Breast epithelium (tissue), 4 donors: Measurements from ENCODE around the gene UBAP1. TPM values are rescaled to one million over a fixed set of nuclear protein-coding genes. Genes with fewer than 3 reads are reported as not detected.
A peak's percentile ranks its signal among the peaks of the same experiment; 100 is the strongest.

Source experiments
- DNase-seq, 2 donors: peaks; one replicate each; pipeline ENCODE4 v3.0.0-alpha.2; 2019; ENCODE audit warnings: low spot score in 2 of 2
- H3K27ac ChIP-seq, 2 donors: fragments of 200-600 bp; sonication (generic) in 1 of 2; one replicate each; pipeline ENCODE4 v1.5.1; 2016 to 2019; ENCODE audit warnings: mild to moderate bottlenecking in 1 of 2
- H3K27me3 ChIP-seq, 2 donors: fragments of 200-600 bp; sonication (generic) in 1 of 2; one replicate each; pipeline versions ENCODE4 v1.5.1 to v1.6.0; 2017 to 2019; ENCODE audit warnings: control low read depth in 1 of 2, mild to moderate bottlenecking in 1 of 2
- H3K36me3 ChIP-seq: fragments of 200-600 bp; one replicate; pipeline ENCODE4 v1.5.1; 2019
- H3K4me1 ChIP-seq, 2 donors: fragments of 200-600 bp; sonication (generic); one replicate each; pipeline ENCODE4 v1.5.1; 2016 to 2019; ENCODE audit warnings: control low read depth in 1 of 2
- H3K4me3 ChIP-seq, 3 donors: fragments of 200-600 bp; sonication (generic); 1 replicate in 2 of 3; 2 replicates in 1 of 3; pipeline ENCODE4 v1.5.1; 2016 to 2019; ENCODE audit warnings: mild to moderate bottlenecking in 3 of 3, moderate library complexity in 2 of 3
- H3K9me3 ChIP-seq, 2 donors: fragments of 200-600 bp; sonication (generic) in 1 of 2; one replicate each; pipeline ENCODE4 v1.5.1; 2016 to 2019; ENCODE audit warnings: control low read depth in 1 of 2
- CTCF ChIP-seq, 3 donors: fragments of 450-650 bp; IDR thresholded peaks; one replicate each; pipeline ENCODE4 v1.5.1; 2016 to 2017; ENCODE audit warnings: antibody characterized with exemption in 3 of 3, mild to moderate bottlenecking in 3 of 3, moderate library complexity in 3 of 3
- POLR2A ChIP-seq: fragments of 450-650 bp; IDR thresholded peaks from one replicate; pipeline ENCODE4 v1.6.1; 2016; ENCODE audit warnings: antibody characterized with exemption, mild to moderate bottlenecking, moderate library complexity
- POLR2AphosphoS5 ChIP-seq, 3 donors: sonication (generic); formaldehyde crosslinking; IDR thresholded peaks; one replicate each; pipeline ENCODE4 v1.6.1; 2017; ENCODE audit warnings: antibody characterized with exemption in 3 of 3
- intact Hi-C: fragments of 100-400 bp; cut with DNase I; formaldehyde crosslinking; loops from one replicate; pipeline ENCODE4 v1.15.1; 2023; ENCODE audit warnings: low total_unique reads
- total RNA-seq, 3 donors: library from RNA; depleted of rRNA; stranded (reverse); fragments of >200 nt; gene quantifications; one replicate each; pipeline ENCODE4 v1.1.0, GENCODE V29; 2016

Gene UBAP1
- total RNA-seq, 3 donors from 2014 or later: 49.5 to 56.5 (median 51.4) TPM

- no peak for DNase-seq
- no peak for TF ChIP-seq POLR2AphosphoS5 (IDR thresholded peaks at IDR 0.05)
- TF ChIP-seq POLR2A: no peak
- TF ChIP-seq CTCF (IDR thresholded peaks at IDR 0.05): no peak
- H3K9me3 ChIP-seq: no peaks in the 10 kb centered on the region
- intact Hi-C loops: loop anchor here (10.0 kb wide), 1 partner anchor 55 kb away; the partner anchor contains the start of gene DCAF12
- no peaks in the 10 kb centered on the region for H3K36me3 ChIP-seq
- H3K27me3 ChIP-seq: no peaks in the 10 kb centered on the region
- peak overlapping the region; percentile 67 to 91 (median 86) for H3K4me3 ChIP-seq
- H3K4me1 ChIP-seq: no peaks in the 10 kb centered on the region
- peak overlapping the region; percentile 99 for H3K27ac ChIP-seq
Observed at GRCh38 chr9:34179213-34180136, 632 bp downstream of the UBAP1 start.

GRCh38 chr9:34185778-34186551, 7.1 kb downstream of the UBAP1 start:
- Histone ChIP-seq H3K36me3 (no peaks in the 10 kb centered on the region), H3K4me1 (peaks cover 0 to 18% of the 10 kb centered on the region in 2 donors), H3K4me3 (no peak overlapping the region), H3K9me3 (no peaks in the 10 kb centered on the region), H3K27ac (peak overlapping the region; percentile 68 to 86), H3K27me3 (no peaks in the 10 kb centered on the region)
- intact Hi-C loops: no loop called here
- peak in 1 of 2 donors; percentile 53 for DNase-seq
- peak in 2 of 3 donors; percentile 37 to 69 for TF ChIP-seq POLR2AphosphoS5 (IDR thresholded peaks at IDR 0.05)
- no peak for TF ChIP-seq POLR2A
- no peak for TF ChIP-seq CTCF (IDR thresholded peaks at IDR 0.05)

- TF ChIP-seq POLR2A: no peak
- no peak for TF ChIP-seq POLR2AphosphoS5 (IDR thresholded peaks at IDR 0.05)
- TF ChIP-seq CTCF (IDR thresholded peaks at IDR 0.05): no peak
- Histone ChIP-seq H3K9me3 (no peaks in the 10 kb centered on the region), H3K4me3 (no peak overlapping the region), H3K36me3 (no peaks in the 10 kb centered on the region), H3K27ac (peak overlapping the region in 1 of 2 donors; percentile 86), H3K27me3 (no peaks in the 10 kb centered on the region), H3K4me1 (peaks cover 0 to 18% of the 10 kb centered on the region in 2 donors)
- intact Hi-C loops: no loop called here
- DNase-seq: no peak
Observed at GRCh38 chr9:34187891-34188240, 9.0 kb downstream of the UBAP1 start.

GRCh38 chr9:34190996-34191892, 12.4 kb downstream of the UBAP1 start:
- Histone ChIP-seq H3K4me1 (peaks cover 0 to 12% of the 10 kb centered on the region in 2 donors), H3K36me3 (no peaks in the 10 kb centered on the region), H3K27me3 (no peaks in the 10 kb centered on the region), H3K9me3 (no peaks in the 10 kb centered on the region), H3K27ac (peak overlapping the region in 1 of 2 donors; percentile 0), H3K4me3 (no peak overlapping the region)
- intact Hi-C loops: no loop called here
- DNase-seq: no peak
- no peak for TF ChIP-seq POLR2AphosphoS5 (IDR thresholded peaks at IDR 0.05)
- no peak for TF ChIP-seq POLR2A
- TF ChIP-seq CTCF (IDR thresholded peaks at IDR 0.05): peak in 1 of 3 donors; percentile 30
